GM12878 (cell line): Measurements from ENCODE around the gene CHD9.

ENCODE experiments used
- BCL11A ChIP-seq: IDR thresholded peaks from 2 replicates; pipeline ENCODE4 v1.6.1; 2011; ENCODE audit warnings: low read depth, low read length
- EZH2 ChIP-seq: IDR thresholded peaks from 2 replicates; pipeline ENCODE4 v1.6.1; 2012; ENCODE audit warnings: low read depth, mild to moderate bottlenecking, control low read depth, inconsistent platforms, low read length, borderline replicate concordance; ENCODE audit not compliant: control insufficient read depth
- KDM1A ChIP-seq: fragments of 200-600 bp; sonication (generic); IDR thresholded peaks from 2 replicates; pipeline ENCODE4 v1.6.1; 2016; ENCODE audit warnings: borderline replicate concordance
- MYC ChIP-seq: IDR thresholded peaks from 2 replicates; pipeline ENCODE4 v1.6.1; 2011; ENCODE audit warnings: mild to moderate bottlenecking, low read length, moderate library complexity, inconsistent platforms; ENCODE audit not compliant: insufficient read depth, insufficient replicate concordance, insufficient read length, severe bottlenecking
- NR2C2 ChIP-seq: IDR thresholded peaks from 2 replicates; pipeline ENCODE4 v1.6.1; 2011; ENCODE audit warnings: borderline replicate concordance, low read depth; ENCODE audit not compliant: control insufficient read depth, insufficient read length
- TARDBP ChIP-seq: IDR thresholded peaks from 2 replicates; pipeline ENCODE4 v1.6.1; 2016; ENCODE audit warnings: borderline replicate concordance

- TF ChIP-seq TARDBP (no peak), EZH2 (no peak), BCL11A (no peak), KDM1A (no peak), MYC (no peak), NR2C2 (no peak)
Measured at GRCh38 chr16:53235851-53236250, 181.1 kb downstream of the CHD9 start.
